Stimulated activated CD8-positive, alpha-beta memory T cell treated with anti-CD3 and anti-CD28 coated beads, Interleukin-4, amount 100 ng/mL, for 24 hours (primary cell): ENCODE results near the gene MYO1A.
A peak's percentile ranks its signal among the peaks of the same experiment; 100 is the strongest.

Source experiments
- DNase-seq: peaks from one replicate; pipeline ENCODE4 v3.0.0-alpha.2; 2020; ENCODE audit warnings: low read depth

The MYO1A gene

GRCh38 chr12:57012600-57013465 lies 37.1 kb downstream of the MYO1A start:
- no peak for DNase-seq

- DNase-seq = no peak
Observed at GRCh38 chr12:57011438-57012424, 38.2 kb downstream of the MYO1A start.

GRCh38 chr12:57010627-57011247 lies 39.2 kb downstream of the MYO1A start:
- DNase-seq = no peak

GRCh38 chr12:57009949-57010626 lies 39.8 kb downstream of the MYO1A start:
- no peak for DNase-seq

- no peak for DNase-seq
Observed at GRCh38 chr12:57008178-57008577, 41.8 kb downstream of the MYO1A start.

GRCh38 chr12:57006809-57007475 lies 43.0 kb downstream of the MYO1A start:
- DNase-seq = no peak

GRCh38 chr12:57005980-57006808 lies 43.7 kb downstream of the MYO1A start, which contains the start of gene ZBTB39:
Gene ZBTB39 (minus strand): TSS chr12:57006546. CDS start chr12:57004917, 1,629 bp downstream.
- DNase-seq = peak; percentile 50

- DNase-seq = no peak
Observed at GRCh38 chr12:57004651-57005050, 45.3 kb downstream of the MYO1A start.

- no peak for DNase-seq
Observed at GRCh38 chr12:57003395-57003794, 46.5 kb downstream of the MYO1A start.

- peak; percentile 52 for DNase-seq
Observed at GRCh38 chr12:57001448-57001906, 48.5 kb downstream of the MYO1A start.

GRCh38 chr12:57000393-57000792 lies 49.5 kb downstream of the MYO1A start:
- DNase-seq = no peak

- no peak for DNase-seq
Observed at GRCh38 chr12:56999456-56999855, 50.5 kb downstream of the MYO1A start.

- peak; percentile 24 for DNase-seq
Observed at GRCh38 chr12:56998981-56999380, 50.9 kb downstream of the MYO1A start.

- DNase-seq = no peak
Observed at GRCh38 chr12:56998316-56998715, 51.6 kb downstream of the MYO1A start.

GRCh38 chr12:56996793-56997545 lies 53.0 kb downstream of the MYO1A start:
- no peak for DNase-seq

- no peak for DNase-seq
Observed at GRCh38 chr12:56995930-56996496, 53.9 kb downstream of the MYO1A start.

- no peak for DNase-seq
Observed at GRCh38 chr12:56995201-56995929, 54.6 kb downstream of the MYO1A start.

- DNase-seq = no peak
Observed at GRCh38 chr12:56994231-56994746, 55.6 kb downstream of the MYO1A start.
